Transverse colon (tissue), 4 donors: Measurements from ENCODE around the gene CHST11.

Experiments
- POLR2A ChIP-seq: fragments of 450-650 bp; IDR thresholded peaks from one replicate; pipeline ENCODE4 v1.6.1; 2016; ENCODE audit warnings: antibody characterized with exemption, mild to moderate bottlenecking, moderate library complexity
- POLR2AphosphoS5 ChIP-seq, 3 donors: sonication (generic); formaldehyde crosslinking; IDR thresholded peaks; one replicate each; pipeline ENCODE4 v1.6.1; 2016; ENCODE audit warnings: antibody characterized with exemption in 3 of 3
- TF ChIP-seq, protein P1 (sequence below), 5 experiments: fragments of 200-600 bp in 3 of 5; fragments of 450-650 bp in 2 of 5; sonication (generic) in 3 of 5; IDR thresholded peaks; 1 replicate in 2 of 5; 2 replicates in 3 of 5; pipeline ENCODE4 v1.5.1; 2016 to 2017; ENCODE audit warnings: antibody characterized with exemption in 5 of 5, inconsistent platforms in 3 of 5, mild to moderate bottlenecking in 2 of 5, moderate library complexity in 1 of 5

DNA sequence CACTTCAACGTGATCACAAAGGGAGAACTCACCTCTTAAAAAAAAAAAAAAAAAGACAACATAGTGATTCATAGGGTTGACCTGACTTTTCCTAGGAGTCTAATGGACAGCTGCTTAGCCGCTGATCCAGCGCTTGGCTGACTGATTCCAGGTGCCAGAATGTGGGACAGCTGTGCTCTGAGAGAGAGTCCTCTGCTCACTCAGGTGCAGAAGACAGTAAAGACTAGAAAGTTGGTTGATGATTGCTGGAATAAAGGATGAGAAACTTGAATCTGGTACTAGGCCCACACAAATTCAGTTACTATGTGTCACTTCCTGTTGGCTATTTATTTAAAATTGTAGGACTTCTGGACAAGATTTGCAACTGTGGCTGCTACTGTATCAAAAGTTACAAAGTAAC lies 229.4 kb downstream of the CHST11 start:
- TF ChIP-seq, protein P1, sequence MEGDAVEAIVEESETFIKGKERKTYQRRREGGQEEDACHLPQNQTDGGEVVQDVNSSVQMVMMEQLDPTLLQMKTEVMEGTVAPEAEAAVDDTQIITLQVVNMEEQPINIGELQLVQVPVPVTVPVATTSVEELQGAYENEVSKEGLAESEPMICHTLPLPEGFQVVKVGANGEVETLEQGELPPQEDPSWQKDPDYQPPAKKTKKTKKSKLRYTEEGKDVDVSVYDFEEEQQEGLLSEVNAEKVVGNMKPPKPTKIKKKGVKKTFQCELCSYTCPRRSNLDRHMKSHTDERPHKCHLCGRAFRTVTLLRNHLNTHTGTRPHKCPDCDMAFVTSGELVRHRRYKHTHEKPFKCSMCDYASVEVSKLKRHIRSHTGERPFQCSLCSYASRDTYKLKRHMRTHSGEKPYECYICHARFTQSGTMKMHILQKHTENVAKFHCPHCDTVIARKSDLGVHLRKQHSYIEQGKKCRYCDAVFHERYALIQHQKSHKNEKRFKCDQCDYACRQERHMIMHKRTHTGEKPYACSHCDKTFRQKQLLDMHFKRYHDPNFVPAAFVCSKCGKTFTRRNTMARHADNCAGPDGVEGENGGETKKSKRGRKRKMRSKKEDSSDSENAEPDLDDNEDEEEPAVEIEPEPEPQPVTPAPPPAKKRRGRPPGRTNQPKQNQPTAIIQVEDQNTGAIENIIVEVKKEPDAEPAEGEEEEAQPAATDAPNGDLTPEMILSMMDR (IDR thresholded peaks at IDR 0.05): no peak
- no peak for TF ChIP-seq POLR2AphosphoS5 (IDR thresholded peaks at IDR 0.05)
- no peak for TF ChIP-seq POLR2A
